Measurements from ENCODE around the gene AHNAK2. TPM values are rescaled to one million over a fixed set of nuclear protein-coding genes. Genes with fewer than 3 reads are reported as not detected.

AHNAK2 gene
- total RNA-seq, 1 experiment from 2014 or later, result 45.0 TPM

DNA sequence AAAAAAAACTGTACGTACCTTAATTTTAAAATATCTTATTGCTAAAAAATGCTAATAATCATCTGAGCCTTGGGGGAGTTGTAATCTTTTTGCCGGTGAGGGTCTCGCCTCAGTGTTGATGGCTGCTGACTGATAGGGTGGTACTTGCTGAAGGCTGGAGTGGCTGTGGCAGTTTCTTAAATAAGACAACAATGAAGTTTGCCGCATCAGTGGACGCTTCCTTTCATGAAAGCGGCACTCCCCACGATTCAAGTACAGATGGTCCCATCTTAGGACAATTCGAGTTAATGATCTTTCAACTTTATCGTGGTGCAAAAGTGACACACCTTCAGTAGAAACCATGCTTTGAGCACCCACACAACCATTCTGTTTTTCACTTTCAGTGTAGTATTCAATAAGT, 61.1 kb downstream of the AHNAK2 start:
- no peaks in the 10 kb centered on the region for H3K4me1 ChIP-seq (ENCODE audit: control insufficient read depth in 1 of 2, insufficient read depth in 2 of 2, low read length in 2 of 2)
- no peaks in the 10 kb centered on the region for H4K20me1 ChIP-seq (ENCODE audit: insufficient read depth)
- RAD21 ChIA-PET (ENCODE audit: low non-redundant PET in 1 of 2, low total read pairs in 2 of 2, uncharacterized antibody in 2 of 2, unreplicated experiment in 2 of 2), result no interaction called here
- DNase-seq (ENCODE audit: low read depth, low spot score) (no peak), ATAC-seq (no peak)
- H3K4me3 ChIP-seq (replicated peaks in 1 of 2; ENCODE audit: low read depth in 1 of 2, low read length in 2 of 2), result no peak overlapping the region
- no peak overlapping the region for H3K27ac ChIP-seq (ENCODE audit: low read depth, low read length)
- BruUV-seq (replicated peaks), result no TSS peak
- CTCF ChIA-PET, result interaction anchor here (0.9 kb wide), 1 partner anchor 91 kb away, joined by 3 read pairs; no protein-coding TSS in a partner anchor
- POLR2A ChIA-PET, result no interaction called here
- no peaks in the 10 kb centered on the region for H3K27me3 ChIP-seq (ENCODE audit: insufficient read depth, low read length)
- TF ChIP-seq EZH2phosphoT487 (IDR thresholded peaks at IDR 0.05; ENCODE audit: borderline replicate concordance) (no peak), ELF1 (IDR thresholded peaks at IDR 0.05; ENCODE audit: borderline replicate concordance, low read depth) (no peak), SIN3A (IDR thresholded peaks at IDR 0.05; ENCODE audit: low read depth) (no peak), SRF (IDR thresholded peaks at IDR 0.05; ENCODE audit: low read depth) (no peak), POLR2AphosphoS5 (IDR thresholded peaks at IDR 0.05; ENCODE audit: low read depth, low read length) (no peak), TCF7L2 (IDR thresholded peaks at IDR 0.05; ENCODE audit: borderline replicate concordance, extremely low read depth, insufficient read depth, insufficient read length) (no peak), ZFX (IDR thresholded peaks at IDR 0.05) (no peak), FOSL1 (IDR thresholded peaks at IDR 0.05; ENCODE audit: low read depth) (no peak), YY1 (IDR thresholded peaks at IDR 0.05; ENCODE audit: extremely low read depth, insufficient replicate concordance, low read depth, low read length) (no peak), SP1 (IDR thresholded peaks at IDR 0.05; ENCODE audit: low read depth) (no peak), CEBPB (IDR thresholded peaks at IDR 0.05; ENCODE audit: low read depth) (no peak)
- TF ChIP-seq, protein P1, sequence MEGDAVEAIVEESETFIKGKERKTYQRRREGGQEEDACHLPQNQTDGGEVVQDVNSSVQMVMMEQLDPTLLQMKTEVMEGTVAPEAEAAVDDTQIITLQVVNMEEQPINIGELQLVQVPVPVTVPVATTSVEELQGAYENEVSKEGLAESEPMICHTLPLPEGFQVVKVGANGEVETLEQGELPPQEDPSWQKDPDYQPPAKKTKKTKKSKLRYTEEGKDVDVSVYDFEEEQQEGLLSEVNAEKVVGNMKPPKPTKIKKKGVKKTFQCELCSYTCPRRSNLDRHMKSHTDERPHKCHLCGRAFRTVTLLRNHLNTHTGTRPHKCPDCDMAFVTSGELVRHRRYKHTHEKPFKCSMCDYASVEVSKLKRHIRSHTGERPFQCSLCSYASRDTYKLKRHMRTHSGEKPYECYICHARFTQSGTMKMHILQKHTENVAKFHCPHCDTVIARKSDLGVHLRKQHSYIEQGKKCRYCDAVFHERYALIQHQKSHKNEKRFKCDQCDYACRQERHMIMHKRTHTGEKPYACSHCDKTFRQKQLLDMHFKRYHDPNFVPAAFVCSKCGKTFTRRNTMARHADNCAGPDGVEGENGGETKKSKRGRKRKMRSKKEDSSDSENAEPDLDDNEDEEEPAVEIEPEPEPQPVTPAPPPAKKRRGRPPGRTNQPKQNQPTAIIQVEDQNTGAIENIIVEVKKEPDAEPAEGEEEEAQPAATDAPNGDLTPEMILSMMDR (IDR thresholded peaks at IDR 0.05 in 2 of 3, conservative IDR thresholded peaks at IDR 0.05 in 1 of 3; ENCODE audit: borderline replicate concordance in 1 of 3, insufficient read depth in 1 of 3, low read depth in 2 of 3, low read length in 2 of 3), result no peak
- TF ChIP-seq, protein P2, sequence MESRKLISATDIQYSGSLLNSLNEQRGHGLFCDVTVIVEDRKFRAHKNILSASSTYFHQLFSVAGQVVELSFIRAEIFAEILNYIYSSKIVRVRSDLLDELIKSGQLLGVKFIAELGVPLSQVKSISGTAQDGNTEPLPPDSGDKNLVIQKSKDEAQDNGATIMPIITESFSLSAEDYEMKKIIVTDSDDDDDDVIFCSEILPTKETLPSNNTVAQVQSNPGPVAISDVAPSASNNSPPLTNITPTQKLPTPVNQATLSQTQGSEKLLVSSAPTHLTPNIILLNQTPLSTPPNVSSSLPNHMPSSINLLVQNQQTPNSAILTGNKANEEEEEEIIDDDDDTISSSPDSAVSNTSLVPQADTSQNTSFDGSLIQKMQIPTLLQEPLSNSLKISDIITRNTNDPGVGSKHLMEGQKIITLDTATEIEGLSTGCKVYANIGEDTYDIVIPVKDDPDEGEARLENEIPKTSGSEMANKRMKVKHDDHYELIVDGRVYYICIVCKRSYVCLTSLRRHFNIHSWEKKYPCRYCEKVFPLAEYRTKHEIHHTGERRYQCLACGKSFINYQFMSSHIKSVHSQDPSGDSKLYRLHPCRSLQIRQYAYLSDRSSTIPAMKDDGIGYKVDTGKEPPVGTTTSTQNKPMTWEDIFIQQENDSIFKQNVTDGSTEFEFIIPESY (IDR thresholded peaks at IDR 0.05; ENCODE audit: extremely low read depth, insufficient replicate concordance, low read length), result no peak
- TF ChIP-seq, protein P3, sequence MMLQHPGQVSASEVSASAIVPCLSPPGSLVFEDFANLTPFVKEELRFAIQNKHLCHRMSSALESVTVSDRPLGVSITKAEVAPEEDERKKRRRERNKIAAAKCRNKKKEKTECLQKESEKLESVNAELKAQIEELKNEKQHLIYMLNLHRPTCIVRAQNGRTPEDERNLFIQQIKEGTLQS (IDR thresholded peaks at IDR 0.05), result no peak
- TF ChIP-seq, protein P4, sequence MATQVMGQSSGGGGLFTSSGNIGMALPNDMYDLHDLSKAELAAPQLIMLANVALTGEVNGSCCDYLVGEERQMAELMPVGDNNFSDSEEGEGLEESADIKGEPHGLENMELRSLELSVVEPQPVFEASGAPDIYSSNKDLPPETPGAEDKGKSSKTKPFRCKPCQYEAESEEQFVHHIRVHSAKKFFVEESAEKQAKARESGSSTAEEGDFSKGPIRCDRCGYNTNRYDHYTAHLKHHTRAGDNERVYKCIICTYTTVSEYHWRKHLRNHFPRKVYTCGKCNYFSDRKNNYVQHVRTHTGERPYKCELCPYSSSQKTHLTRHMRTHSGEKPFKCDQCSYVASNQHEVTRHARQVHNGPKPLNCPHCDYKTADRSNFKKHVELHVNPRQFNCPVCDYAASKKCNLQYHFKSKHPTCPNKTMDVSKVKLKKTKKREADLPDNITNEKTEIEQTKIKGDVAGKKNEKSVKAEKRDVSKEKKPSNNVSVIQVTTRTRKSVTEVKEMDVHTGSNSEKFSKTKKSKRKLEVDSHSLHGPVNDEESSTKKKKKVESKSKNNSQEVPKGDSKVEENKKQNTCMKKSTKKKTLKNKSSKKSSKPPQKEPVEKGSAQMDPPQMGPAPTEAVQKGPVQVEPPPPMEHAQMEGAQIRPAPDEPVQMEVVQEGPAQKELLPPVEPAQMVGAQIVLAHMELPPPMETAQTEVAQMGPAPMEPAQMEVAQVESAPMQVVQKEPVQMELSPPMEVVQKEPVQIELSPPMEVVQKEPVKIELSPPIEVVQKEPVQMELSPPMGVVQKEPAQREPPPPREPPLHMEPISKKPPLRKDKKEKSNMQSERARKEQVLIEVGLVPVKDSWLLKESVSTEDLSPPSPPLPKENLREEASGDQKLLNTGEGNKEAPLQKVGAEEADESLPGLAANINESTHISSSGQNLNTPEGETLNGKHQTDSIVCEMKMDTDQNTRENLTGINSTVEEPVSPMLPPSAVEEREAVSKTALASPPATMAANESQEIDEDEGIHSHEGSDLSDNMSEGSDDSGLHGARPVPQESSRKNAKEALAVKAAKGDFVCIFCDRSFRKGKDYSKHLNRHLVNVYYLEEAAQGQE (IDR thresholded peaks at IDR 0.05; ENCODE audit: low read depth), result no peak
- no peaks in the 10 kb centered on the region for H3K9me2 ChIP-seq (ENCODE audit: insufficient read depth)
- no peak overlapping the region for H3K4me2 ChIP-seq (ENCODE audit: low read length)
- H3K9ac ChIP-seq (ENCODE audit: low read length), result no peak overlapping the region
- H2AFZ ChIP-seq (ENCODE audit: low read depth, low read length, poor library complexity, severe bottlenecking), result no peak overlapping the region
- no peaks in the 10 kb centered on the region for H3K36me3 ChIP-seq (ENCODE audit: control insufficient read depth in 1 of 2, insufficient read depth in 2 of 2, low read length in 2 of 2)
- H3K79me2 ChIP-seq (ENCODE audit: insufficient read depth, low read length), result no peaks in the 10 kb centered on the region
- 0 out of 4 replicates have a peak, but pooled peaks cover 0 to 2% of the 10 kb centered on the region in 2 experiments for H3K9me3 ChIP-seq (ENCODE audit: control insufficient read depth in 1 of 2, insufficient read depth in 1 of 2, low read depth in 1 of 2, low read length in 2 of 2)
- intact Hi-C loops (cut with micrococcal nuclease), result no loop called here

Measured in HCT116 (cell line).